ENCODE data around the gene AFF3.

GRCh38 chr2:99624677-99625076, 517.7 kb downstream of the AFF3 start:
- TF ChIP-seq POLR2A (IDR thresholded peaks at IDR 0.05) = no peak
- TF ChIP-seq EP300 (IDR thresholded peaks at IDR 0.05) = no peak
- no peak for TF ChIP-seq POLR2AphosphoS5 (IDR thresholded peaks at IDR 0.05)
- no peak for TF ChIP-seq CTCF (IDR thresholded peaks at IDR 0.05)
